Renal cortical epithelial cell (primary cell): ENCODE measurements around the gene PANK4. TPM values are rescaled to one million over a fixed set of nuclear protein-coding genes. Genes with fewer than 3 reads are reported as not detected.

Source experiments
- DNase-seq: peaks from one replicate; pipeline ENCODE4 v3.0.0-alpha.2; 2011; ENCODE audit warnings: low read depth
- total RNA-seq: library from RNA; depleted of rRNA; stranded (reverse); fragments of >200 nt; gene quantifications from 2 replicates; pipeline ENCODE4 v1.2.3, GENCODE V29; 2014

The PANK4 gene
- total RNA-seq, 1 donor from 2014 or later, result 20.3 TPM

DNA sequence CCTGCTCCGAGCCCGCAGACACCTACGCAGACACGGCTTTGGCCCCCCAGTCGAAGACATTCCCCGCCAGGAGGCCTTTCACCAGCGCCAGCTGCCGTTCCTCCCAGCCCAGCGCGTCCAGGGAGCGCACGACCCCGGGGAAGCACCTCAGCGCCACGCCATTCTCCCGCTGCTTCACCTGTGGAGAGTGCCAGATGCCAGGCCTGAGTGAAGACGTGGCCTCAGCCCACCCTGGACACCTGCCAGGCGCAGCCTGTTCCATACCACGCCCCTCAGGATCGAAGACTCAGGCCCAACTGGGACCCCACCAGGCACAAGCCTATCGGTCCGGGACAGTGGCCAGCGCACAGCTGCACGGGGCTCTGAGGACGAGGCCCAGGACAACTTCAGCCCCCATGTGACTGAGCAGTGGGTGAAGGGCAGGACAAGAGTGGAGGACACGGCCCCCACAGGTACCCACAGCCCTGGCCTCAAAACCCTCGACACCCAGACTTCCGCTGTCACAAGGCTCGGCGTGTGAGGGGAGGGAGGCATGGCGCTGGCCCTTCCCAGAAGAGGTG is 13.5 kb downstream of the PANK4 start:
- DNase-seq, result no peak

DNA sequence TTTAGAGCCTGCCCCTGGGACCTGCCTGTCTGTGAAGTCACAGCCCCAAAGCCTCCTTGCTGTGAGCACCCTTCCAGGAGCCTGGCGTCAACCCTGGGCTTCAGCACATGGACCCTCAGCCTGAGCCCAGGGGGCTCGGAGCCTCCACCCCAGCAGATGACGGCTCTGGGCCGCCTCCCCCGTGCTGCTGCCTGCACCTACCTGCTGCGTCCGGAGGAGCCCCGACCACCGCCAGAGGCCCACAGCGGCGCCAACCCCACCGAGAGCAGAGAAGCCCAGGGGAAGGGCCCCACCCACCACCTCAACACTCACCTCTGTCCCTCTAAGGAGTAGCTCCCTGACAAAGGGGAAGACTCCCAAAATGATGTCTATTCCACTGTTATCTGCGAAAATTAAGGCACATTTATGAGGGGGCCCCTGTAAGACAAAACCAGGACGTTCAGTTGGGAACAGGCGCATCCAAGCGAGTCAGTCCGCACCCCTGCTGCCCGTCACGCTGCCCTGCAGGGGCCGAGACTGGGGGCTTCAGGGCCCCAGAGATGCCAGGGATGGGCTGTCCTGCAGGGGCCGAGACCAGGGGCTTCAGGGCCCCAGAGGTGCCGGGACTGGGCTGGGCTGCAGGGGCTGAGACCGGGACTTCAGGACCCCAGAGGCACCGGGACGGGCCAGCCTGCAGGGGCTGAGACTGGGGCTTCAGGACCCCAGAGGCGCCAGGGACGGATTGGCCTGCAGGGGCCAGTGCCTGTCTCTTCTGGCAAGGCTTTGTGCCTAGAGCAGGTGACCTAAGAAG is 15.8 kb downstream of the PANK4 start:
- no peak for DNase-seq

DNA sequence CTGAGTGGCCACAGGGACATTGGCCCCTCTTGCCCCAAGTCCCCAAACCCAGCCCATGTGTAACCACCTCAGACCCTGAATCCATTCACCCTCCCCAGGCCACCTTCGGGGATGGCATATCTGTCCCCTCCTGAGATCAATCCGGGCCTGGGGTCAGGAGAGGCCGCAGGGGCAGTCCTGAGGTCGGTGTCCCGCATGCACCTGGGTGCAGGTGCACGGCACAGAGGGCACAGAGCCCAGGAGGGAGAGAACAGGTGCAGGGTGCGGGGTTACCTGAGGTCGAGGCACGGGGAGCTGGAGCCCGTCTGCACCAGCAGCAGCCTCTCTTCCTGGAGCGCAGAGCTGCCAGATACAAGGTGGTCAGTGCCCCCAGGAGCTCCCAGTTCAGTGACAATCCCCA is 16.8 kb downstream of the PANK4 start:
- no peak for DNase-seq

DNA sequence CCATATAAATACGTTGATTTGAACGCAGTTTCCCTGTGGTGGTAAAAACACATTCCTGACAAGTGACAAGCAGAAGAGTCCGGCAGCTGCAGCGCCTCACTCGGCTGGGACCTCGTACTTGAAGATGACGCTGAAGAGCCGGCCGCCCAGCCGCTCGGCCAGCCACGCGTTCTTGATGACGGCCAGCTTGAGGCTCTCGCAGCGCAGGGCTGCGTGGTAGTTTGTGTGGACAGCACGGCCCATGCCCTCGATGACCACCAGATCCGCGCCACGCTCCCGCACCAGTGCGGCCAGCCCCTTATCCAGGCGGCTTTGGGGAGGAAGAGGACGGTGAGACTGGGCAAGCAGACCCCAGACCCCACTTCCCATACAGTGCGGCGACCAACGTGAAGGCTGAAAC is 17.6 kb downstream of the PANK4 start:
- DNase-seq, result no peak

DNA sequence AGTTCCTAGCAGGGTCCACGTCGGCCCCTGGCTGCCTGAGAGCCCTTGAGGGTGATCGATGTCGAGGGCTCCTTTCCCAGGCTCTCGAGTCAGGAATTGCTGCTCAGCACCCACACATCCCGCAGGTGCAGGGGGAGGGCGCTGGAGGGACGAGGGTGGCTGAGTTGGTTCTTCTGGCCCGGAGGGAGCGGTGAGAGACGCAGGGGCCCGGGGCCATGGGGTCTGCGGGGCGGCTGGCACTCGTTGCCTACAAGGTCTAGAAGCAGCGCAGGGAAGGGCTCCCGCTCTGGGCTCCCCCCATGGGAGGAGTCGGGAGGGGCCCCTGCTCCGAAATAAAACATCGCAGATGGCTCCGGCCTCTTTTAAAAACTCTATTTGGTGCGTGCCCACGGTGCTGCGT is 18.2 kb downstream of the PANK4 start:
- no peak for DNase-seq

DNA sequence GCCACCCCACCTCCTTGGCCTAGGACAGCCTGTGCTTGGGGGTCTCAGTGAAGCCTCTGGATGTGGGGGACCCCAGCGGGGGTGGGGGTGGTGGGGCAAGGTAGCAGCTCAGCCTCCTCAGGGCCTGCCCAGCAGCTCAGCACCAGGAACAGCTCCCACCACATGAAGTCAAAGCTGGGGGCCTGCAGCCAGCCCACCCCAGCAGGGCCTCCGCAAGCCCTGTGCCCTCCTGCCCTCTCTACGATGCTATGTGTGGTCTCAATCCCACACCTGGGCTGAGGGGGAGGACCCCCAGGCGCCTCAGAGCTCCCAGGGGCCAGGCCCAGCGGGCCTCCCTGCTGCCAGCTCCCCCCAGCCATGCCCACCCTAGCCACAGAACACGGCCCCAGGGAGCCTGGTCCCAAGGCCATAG is 18.6 kb downstream of the PANK4 start:
- no peak for DNase-seq

DNA sequence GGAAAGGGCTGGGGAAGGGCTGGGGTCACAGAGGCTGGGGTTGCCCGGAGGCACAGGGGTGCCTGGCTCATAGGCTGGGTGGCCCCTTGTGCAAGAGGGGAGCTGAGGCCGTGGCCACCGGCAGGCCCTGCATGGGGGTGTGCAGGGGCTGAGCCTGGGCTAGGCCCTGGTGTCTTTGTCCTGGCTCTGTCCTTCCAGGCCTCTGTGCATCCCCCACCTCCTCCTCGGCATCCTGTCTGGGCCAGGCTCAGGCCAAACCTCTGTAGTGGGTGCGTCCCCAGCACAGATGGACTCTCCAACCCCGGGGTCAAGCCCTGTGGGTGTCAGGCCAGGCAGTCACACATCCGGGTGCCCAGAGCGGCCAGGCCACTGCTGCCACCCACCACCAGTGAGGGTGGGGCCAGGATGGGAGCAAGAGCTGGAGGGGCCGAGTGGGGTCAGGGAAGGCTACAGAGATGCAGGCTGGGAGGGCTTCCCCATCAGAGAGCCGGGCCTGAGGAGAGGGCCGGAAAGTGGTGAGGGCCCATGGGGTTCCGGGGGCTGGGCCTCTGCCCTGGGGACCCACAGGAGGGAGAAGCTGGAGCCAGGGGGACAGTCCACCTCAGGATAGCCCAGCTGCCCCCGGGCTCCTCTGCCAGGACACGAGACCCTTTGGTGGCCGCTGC is 19.4 kb downstream of the PANK4 start:
- no peak for DNase-seq

DNA sequence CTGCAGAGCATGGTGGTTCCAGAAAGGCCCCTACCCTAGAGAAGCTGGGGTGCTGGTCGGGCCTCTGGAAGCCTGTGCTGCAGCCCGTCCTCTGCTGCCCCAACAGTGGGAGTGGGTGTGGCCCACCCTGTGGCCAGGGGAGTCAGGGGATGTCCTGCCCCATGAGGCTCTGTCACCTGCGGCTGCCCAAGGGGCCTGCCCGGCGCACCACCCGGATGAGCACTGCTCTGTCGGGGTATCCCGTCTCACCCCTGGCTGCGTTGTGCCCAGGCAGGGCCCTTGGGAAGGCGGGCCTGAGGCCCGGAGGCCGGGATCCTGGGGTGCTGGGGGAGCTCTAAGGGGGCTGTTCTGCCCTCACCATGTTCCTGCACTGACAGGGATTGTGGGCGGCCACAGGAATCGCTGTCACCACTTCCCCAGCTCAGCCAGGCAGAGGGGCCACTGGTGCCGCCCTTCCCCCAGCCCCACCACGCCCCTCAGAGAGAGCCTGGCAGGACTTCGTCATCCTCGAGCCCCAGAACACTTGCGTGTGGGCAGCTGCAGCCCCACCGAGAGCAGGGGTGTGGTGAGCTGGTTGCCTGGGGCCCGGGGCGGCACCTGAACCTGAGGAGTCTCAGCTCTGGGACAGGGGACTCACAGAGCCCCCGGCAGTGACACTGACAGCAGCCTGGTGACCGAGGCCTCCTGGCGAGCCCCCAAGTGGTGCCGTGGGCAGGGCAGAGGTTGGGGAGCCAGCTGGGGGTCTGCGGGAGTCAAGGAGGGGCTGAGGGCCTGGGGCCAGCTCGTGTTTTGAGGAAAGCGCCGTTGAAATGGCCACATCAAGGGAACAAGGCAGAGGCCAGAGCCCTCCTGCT is 20.2 kb downstream of the PANK4 start:
- DNase-seq, result no peak

DNA sequence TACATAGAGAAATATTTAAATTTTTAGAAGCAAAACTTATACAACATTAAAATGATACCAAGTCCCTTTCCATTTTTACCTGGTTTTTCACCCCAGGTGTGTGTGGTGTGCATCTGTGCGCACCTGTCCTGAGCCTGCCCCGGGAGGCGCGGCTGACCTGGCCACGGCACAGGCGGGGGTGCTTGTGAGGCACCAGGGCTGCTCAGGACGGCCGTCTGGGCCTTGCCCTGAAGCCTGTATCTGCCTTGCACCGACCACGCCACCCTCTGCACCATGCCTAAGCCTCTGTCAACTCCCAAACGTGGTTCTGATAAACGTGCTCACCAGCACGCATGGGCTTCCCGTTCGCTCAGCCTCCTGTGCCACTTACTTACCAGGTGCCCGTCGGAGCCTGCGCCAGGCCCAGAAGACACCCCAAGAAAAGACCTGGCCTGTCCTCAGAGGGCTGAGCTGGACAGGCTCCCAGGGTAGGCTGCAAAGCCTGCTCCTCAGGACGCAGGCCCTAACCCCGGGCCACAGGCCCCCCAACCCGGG is 20.9 kb downstream of the PANK4 start:
- DNase-seq, result no peak

DNA sequence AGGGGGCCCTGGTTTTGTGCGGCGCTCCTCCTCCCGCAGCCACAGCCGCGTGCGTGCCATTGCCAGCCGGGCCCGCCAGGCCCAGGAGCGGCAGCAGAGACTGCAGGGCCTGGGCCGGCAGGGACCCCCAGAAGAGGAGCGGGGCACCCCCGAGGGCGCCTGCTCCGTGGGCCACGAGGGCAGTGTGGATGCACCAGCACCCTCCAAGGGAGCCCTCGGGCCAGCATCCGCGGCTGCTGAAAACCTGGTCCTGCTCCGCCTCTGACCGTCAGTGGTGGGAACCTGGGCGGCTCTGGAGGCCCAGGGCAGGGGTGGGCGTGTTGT is 21.5 kb downstream of the PANK4 start:
- no peak for DNase-seq

DNA sequence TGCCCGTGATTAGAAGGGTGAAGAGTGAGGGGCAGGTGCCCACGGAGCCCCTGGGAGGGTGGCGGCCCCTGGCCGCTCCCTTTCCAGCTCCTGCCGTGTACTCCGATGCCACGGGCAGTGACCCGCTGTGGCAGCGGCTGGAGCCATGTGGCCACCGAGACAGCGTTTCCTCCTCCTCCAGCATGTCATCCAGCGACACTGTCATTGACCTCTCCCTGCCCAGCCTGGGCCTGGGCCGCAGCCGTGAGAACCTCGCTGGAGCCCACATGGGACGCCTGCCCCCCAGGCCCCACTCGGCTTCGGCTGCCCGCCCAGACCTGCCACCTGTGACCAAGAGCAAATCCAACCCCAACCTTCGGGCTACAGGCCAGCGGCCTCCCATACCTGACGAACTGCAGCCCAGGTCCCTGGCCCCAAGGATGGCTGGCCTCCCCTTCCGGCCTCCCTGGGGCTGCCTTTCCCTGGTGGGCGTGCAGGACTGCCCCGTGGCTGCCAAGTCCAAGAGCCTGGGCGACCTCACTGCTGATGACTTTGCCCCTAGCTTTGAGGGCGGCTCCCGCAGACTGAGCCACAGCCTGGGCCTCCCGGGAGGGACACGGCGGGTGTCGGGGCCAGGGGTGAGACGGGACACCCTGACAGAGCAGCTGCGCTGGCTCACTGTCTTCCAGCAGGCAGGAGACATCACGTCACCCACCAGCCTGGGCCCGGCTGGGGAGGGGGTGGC is 22.0 kb downstream of the PANK4 start:
- no peak for DNase-seq

DNA sequence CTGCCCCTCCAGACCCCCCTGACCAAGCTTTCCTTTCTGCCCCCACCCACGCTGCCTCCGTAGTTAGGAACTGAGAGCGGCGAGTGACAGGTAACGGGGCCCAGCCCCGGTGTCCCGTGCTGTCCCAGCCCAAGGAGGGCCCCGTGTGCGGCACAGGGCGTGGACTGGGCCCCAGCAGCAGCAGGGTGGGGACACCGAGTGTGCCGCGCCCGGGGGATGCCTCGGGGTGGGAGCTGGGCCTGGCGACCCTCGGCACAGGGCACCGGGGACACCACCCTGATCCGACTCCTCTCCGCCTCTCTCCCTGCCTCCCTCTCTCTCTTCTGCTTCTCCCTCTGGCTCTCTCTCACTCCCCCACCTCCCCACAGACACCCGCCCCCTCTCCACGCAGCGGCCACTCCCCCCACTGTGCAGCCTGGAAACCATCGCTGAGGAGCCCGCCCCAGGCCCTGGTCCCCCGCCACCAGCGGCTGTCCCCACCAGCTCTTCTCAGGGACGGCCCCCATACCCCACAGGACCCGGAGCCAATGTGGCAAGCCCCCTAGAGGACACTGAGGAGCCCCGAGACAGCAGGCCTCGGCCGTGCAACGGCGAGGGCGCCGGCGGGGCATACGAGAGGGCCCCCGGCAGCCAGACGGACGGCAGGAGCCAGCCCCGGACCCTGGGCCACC is 22.7 kb downstream of the PANK4 start:
- no peak for DNase-seq

DNA sequence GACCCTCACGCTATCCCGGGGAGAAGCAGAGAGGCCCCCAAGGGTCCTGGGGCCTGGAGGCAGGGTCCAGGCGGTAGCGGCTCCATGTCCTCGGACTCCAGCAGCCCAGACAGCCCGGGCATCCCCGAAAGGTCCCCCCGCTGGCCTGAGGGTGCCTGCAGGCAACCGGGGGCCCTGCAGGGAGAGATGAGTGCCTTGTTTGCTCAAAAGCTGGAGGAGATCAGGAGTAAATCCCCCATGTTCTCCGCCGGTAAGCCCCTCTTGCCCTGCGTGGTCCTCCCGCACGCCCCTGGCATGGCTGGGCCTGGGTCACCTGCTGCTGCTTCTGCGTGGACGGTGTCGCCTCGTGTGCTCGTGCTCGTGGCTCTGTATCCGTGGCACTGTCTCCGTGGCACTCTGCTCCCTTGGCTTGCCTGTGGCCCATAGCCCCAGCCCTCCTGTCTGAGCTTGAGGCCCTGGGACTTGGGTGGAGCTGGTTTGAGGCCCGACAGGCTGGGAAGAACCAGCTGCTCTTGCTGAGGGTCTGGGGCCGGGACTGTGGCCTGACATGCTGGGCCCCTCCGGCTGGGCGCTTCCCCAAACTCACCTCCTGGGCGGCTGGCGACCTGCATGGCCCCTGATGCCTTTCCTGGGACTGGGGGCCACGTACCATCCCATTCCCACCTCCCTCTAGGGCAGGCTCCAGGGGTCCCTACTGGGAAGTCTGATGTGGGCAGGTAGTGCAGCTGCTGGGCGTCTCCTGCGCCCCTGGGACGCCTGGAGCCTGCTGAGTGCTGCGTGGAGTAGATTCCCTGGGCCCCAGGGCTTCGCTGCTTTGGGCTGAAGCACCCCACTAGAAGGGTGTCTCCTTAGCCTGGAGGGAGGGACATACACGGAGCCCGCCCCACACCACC is 23.5 kb downstream of the PANK4 start:
- DNase-seq, result no peak

DNA sequence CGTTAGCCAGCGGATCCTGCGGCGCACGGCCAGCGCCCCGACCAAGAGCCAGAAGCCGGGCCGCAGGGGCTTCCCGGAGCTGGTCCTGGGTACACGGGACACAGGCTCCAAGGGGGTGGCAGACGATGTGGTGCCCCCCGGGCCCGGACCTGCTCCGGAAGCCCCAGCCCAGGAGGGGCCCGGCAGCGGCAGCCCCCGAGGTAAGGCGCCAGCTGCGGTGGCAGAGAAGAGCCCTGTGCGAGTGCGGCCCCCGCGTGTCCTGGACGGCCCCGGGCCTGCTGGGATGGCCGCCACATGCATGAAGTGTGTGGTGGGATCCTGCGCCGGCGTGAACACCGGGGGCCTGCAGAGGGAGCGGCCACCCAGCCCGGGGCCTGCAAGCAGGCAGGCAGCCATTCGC is 24.2 kb downstream of the PANK4 start:
- DNase-seq, result no peak

DNA sequence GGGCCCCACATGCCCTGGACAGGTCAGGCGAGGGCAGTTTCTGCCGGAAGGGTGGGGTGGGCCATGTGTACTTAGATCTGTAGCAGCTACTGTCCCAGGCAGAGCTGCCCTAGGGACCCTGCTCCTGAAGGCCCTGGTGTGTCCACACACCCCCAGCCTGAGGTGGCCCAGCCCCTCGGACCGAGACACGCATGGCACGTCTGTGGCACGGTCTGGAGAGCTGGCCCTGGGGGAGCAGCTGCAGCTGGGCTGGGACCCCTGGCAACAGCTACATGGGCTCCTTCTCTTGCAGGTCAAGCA is 24.6 kb downstream of the PANK4 start:
- no peak for DNase-seq

DNA sequence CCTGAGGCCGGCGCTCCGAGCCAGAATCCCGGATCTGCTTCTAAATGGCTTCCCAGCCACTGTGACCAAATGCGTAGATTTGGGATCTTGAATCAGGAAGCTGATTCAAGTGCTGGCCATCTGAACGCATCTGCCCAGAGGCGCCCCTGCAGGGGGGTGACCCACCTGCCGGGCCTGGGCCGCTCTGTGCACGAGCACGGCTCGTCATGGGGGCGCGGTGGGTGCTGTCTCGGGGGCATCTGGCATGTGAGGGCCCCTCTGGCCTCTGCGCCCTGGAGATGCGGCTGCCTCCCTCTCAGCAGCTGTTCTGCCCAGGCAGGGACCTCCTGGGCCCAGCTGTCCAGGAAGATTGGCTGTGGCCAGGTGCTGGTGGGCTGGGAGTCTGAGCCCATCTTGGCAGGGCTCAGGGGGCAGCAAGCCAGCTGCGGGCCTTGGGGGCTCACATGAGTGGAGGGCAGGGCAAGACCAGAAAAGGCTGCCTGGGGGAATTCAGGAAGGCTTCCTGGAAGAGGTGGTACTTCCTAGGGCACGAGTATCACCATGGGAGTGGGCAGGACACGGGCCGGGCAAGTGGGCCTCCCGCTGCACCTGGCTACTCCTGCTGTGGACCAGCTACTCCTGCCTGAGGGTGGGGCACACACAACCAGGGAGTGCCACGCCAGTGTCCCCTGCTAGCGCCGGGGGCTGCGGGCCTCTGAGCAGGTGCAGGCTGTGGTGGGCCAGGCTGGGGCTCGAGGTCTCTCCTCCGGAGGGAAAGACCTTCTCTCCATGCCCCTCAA is 25.2 kb downstream of the PANK4 start:
- DNase-seq, result no peak

DNA sequence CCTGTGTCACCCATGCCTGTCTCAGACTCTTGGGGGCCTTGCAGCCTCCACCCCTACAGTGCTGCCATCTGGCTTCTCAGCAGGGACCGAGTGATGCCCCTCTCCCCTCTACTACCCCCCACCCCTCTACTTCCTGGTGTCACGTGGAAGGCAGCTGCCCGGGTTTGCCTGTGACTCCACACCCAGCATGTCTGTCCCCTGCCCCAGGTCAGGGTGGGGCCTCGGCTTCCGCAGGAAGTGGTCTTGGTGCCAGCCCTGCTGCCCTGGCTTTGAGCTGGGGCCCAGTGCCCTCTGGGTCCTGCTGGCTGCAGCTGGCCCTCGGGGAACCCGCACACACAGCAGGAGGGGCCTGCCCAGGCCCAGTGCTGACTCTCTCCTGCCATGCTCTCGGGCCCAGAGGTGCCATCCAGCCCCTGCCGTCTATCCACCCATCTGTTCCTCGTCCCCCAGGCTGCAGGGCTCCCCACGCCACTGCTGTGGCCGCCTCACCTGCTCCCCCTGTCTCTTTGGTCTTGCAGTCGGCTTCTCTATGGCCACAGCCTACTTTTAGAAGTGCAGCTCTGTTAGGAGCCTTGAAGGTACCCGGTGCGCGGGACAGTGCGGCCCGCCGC is 26.3 kb downstream of the PANK4 start:
- DNase-seq, result no peak

DNA sequence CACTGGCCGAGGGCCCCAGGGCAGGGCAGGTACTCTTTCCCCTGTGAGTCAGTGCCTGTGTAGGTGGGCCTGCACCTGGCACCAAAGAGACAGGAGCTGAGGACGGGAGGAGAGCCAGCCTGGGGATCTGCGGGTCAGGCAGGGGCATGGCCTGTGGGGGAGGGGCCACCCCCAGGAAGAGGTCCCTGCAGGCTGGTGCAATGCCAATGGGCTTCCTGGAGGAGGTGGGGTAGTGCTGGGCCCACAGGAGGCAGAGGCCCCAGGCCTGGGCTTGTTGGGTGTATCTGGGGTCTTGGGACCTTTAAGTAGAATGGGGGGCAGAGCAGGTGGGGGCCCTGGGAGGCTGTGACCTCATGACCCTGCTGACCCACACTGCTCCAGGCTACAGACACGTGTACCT is 27.1 kb downstream of the PANK4 start:
- no peak for DNase-seq

DNA sequence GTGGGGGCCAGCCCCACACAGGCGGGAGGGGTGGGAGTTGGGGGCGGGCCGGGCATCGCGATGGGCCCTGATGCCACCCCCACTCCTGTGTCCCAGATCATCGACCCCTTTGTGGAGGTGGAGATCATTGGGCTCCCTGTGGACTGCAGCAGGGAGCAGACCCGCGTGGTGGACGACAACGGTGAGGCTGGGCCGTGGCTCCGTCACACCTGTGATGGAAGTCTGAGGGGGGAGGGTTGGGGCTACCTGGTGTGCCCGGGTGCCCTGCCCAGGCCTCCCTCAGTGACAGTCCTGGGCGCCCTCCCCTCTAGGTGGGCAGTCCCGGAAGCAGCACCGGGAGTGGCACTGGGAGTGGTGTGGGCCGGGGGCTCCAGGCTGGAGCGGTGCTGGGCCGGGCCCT is 27.7 kb downstream of the PANK4 start:
- no peak for DNase-seq
